GM19043 (cell line): Measurements from ENCODE around the gene TMEM163.
"Not testable (repeated sequence)": the region's sequence is repeated elsewhere in the genome, so short reads cannot be mapped to it uniquely, and the experiment has no call there.

Experiments used
- ATAC-seq: cut with Tn5 transposase; IDR thresholded peaks from one replicate; pipeline ENCODE4 v1.9.1; 2021; ENCODE audit warnings: low read depth; ENCODE audit not compliant: unreplicated experiment

Gene TMEM163

DNA sequence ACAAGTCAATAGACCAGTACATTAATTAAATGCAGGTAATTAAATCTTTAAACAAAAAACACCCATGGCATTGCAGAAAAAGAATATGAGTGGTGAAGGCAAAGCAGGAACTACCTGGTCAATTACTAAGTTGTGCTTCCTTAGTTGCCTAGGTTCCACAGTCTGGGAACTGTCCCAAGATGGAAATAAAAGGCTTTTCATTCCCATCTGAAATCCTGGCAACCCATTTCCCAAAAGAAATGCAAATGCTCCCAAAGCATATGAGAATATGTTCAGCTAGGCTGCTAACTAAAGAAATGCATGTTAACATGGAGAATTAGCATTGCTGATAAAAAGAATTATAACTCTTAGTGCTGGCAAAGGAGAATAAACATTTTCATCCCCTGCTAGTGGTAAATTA is 177.8 kb downstream of the TMEM163 start:
- no peak for ATAC-seq

DNA sequence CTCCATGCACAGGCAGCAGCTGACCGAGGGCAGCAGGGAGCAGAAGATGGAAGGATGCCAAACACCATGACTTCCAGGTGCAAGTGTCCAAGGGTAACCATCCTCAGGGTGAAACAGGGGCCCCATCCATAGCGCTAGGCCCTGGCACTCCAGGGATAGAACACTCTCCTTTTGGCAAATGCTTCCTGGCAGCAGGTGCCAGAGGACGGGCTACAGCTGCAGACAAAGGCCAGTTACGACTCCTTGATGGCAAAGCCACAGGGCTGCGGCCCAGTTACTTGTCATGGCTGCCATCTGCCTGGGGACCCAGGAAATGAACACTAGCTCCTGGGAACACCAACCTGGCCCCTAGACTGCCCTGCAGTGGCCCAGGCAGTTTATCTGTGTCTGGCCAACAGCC is 178.8 kb downstream of the TMEM163 start:
- ATAC-seq, result no peak

DNA sequence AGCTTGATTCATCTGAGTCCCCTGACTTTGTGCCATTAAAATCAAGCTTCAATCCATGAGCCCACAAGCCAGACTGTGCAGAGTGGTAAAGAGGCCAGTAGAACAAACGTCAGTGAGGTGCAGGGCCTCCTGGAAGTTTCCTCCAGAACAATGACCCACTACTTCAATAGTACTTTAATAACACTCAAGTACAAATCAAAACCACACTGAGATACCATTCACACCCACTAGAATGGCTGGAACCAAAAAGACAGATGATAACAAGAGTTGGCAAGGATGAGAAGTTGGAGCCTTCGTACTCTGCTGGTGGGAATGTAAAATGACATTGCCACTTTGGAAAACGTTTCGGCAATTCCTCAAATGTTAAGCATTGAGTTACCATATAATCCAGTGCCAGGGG is 181.1 kb downstream of the TMEM163 start:
- ATAC-seq, result no peak

DNA sequence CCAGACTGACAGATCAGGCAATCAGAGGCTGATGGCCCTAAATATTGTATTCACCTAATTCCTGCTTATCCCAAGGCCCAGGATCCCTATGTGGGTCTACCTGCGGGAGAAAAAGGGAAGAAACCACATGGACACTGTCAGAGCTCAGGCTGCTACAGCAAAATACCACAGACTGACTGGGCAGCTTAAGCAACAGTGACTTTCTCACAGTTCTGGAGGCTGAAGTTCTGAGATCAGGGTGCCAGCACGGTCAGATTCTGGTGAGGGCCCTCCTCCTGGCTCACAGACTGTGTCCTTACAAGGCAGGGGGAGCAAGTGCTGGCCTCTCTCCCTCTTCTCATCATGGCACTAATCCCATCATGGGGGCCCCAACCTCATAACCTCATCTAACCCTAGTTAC is 181.7 kb downstream of the TMEM163 start:
- ATAC-seq, result no peak

DNA sequence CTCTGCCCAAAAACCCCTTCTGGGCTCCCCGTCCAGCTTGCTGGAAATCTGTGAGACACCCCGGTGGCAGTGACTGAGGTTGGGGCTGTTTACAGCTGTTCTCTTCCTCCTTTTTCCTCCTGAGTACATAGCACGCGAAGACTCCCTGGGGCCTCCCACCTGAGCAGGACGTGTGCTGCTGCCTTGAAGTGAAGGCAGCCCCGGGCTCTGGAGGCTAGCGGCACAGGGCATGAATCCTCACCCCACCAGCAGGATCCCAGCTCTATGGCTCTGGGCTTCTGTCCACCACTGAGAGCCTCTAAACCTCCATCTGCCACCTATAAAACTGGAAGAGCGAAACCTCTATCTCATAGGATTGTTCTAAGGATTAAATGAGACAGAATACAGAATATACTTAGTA is 182.5 kb downstream of the TMEM163 start:
- ATAC-seq, result no peak

DNA sequence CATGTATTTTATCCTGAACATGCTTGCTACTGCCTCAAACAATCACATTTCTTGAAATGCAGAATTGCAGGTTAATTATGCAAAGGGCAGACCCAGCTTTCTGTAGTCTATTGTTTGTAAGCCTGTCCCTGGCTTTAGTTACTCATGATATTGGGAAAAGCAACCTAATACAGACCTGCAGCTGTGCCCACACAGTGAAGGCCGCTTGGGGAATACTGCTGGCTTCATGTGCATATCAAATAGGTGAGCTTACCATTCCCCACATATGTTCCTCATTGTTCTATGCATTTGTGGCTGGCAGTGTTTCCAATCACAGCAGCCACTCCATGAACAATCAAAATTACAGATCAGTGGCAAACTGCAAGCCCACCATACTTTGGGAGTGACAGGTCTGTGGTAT is 186.3 kb downstream of the TMEM163 start:
- ATAC-seq, result no peak

DNA sequence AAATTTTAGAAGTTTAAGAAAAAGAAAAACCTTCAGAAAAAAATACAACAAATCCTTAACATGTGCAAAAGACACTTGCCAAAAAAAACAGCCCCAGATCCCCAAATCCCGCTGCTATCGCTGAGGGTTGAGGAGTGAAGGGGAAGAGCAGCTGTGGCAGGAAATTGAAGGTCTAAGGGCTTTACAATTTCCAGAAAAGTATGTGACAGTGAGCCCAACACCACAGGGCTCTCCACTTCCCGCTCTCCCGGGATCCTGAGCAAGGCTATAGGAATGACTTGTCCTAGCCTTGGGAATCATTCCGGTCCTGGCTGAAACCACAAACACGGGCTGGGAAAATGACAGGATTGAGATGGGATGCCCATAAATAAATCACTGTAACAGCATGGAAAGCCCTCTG is 191.4 kb downstream of the TMEM163 start:
- no peak for ATAC-seq

DNA sequence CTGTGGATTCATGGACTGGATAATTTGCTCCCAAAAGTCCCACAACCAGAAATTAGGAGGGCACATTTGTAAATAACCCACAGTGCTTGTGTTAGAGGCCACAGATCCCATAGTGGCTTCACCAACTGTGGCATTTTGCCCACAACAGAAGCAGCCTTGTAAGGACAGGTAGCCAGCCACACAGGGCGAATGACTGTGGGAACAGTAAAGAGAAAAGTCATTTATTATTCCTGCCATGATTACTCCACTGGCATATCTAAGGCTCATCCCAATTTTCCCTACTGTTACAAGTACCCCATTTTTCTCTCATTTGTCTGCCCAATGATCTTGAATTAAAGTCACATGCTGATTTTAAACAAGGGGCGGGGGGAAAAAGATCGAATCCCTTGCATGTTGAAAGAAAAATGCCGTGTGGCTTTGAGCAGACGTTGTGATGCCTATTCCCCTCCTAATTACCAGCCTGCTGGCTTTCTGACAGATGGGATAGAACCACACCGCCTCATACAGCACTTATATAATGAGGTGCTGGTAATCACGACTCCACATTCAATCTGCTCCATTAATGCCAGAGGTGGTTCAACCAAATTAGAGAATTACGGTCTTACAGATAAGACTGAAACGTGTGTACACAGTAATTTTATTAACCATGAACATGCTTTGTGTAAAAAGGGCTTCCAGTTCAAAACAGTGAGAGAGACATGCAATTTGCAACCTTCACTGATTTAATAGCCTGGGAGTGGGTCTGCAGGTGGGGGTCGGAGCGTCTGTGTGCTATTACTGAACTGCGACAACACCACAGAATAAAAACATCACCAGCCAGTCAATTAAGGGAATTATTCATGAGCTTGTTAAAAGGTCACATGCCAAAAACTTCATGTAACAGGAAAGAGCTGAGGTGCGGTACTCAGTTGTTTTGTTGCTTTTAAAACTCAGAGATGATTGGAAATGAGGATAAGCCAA is 196.0 kb downstream of the TMEM163 start:
- no peak for ATAC-seq

DNA sequence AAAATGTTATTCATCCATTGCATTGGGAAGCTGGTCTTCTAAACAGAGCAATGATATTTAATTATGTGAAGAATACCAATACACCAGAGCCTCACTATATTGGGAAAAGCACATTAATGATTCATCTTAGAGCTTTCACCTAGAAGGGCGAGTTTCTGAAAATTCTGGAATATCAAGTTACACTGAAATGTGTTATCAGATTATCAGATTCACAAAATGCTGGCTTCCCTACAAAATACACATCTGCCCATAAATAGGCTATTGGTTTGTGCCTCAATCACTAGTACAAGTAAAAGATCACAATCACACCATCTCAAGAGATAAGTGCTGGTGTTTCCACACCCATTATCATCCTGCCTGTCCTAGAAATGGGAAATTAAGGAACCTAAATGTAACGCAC is 200.7 kb downstream of the TMEM163 start:
- no peak for ATAC-seq

DNA sequence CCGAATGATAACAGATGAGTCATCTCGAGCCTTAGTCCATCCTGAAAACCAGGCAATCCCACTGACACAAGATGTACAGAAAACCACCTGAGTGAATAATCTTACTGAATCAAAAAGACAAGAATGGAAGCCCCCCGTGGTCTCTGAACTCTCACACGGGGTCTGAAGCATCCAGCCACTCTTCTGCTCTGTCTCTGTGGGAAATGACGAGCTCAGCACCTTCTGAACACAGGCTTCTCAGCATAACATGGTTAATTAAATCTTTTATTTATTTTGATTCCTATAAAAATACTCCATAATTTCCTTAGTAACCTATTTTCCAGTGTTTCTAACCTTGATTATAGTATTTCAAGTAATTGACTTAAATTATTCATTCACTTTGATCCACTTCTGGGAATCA is 203.7 kb downstream of the TMEM163 start:
- no peak for ATAC-seq

DNA sequence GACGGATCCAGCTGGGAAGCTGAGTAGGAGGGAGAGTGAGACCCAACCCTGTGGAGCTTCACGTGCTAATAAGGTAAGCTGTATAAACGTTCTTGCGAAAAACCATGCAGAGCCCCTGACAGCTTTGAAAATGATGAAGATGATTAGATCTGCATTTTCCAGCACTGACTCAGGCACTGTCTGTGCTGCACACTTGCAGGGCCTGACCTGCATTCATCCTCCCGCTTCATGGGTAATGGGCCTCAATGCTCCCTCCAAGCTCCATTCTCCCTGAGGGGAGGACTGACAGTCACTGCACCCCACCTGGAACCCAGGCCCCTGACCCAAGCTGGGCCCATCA is 205.4 kb downstream of the TMEM163 start:
- ATAC-seq, result no peak

DNA sequence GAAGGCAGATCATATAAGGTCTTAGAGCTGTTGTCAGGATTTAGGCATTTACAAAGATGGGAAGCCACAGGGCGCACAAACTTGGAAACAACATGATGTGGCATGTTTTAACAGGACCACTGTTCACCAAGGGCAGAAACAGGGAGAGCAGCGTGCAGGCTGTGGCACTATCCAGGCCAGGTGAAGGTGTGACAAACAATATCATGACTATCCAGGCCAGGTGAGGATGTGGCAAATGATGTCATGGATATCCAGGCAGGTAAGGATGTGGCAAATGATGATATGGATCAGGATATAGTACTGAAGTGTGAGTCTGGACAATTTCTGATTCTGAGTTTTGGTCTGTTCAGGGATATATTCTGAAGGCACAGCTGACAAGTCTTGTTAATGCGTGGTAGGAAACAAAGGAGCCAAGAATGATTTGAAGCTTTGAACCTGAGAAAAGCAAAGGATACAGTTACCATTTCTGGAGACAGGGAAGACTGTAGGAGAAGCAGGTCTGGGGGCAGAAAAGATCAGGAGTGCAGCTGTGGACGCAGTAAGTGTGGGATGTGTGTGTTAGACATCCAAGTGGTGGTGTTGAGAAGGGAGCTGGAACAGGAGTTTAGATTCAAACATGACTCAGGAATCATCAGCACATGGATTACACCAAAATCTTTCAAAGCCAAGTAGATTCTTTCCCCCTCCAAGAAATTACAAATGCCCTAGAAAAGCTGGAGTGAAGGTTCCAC is 205.9 kb downstream of the TMEM163 start:
- no peak for ATAC-seq

DNA sequence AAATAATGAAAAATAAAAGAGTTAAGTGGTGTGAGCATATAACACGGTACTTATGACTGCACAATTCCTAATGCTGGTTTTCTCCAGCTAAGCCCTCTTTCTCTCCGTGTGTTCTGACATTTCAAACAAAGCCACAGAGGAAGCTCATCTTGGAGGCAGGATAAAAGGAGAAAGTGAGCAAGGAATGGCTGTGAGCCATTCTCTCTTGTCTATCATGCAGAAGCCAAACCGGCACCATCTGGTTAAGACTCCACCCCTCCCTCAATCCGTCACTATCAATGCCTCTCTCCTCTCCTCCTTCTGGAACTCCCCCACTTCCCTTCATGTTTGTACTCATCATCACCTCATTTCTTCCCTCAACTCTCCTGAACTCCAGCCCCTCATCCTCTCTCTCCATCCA is 210.4 kb downstream of the TMEM163 start:
- ATAC-seq, result no peak

DNA sequence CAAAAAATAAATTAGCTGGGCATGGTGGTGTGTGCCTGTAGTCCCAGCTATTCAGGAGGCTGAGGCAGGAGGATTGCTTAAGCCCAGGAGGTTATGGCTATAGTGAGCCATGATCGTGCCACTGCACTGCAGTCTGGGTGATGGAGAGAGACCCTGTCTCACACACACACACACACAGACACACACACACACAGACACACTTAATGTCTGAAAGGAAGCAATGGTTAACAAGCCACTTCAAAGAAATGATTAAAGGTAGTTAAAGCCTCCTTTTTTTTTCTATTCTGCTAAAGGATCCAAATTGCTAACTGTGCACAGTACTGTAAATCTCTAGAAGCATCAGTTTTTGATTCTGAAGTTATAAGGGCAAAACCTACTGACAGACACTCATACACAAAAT is 211.1 kb downstream of the TMEM163 start:
- no peak for ATAC-seq

DNA sequence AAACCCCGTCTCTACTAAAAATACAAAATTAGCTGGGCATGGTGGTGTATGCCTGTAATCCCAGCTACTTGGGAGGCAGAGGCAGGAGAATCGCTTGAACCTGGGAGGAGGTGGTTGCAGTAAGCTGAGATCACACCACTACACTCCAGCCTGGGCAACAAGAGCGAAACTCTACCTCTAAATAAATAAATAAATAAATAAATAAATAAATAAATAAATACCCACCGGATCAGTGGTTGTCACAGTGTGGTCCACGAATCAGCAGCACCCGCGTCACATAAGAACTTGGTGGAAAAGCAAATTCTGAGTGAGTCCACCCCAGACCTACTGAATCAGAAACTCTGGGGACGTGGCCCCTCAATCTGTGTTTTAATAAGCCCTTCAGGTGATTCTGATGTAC is 211.6 kb downstream of the TMEM163 start:
- ATAC-seq, result not testable (repeated sequence)

DNA sequence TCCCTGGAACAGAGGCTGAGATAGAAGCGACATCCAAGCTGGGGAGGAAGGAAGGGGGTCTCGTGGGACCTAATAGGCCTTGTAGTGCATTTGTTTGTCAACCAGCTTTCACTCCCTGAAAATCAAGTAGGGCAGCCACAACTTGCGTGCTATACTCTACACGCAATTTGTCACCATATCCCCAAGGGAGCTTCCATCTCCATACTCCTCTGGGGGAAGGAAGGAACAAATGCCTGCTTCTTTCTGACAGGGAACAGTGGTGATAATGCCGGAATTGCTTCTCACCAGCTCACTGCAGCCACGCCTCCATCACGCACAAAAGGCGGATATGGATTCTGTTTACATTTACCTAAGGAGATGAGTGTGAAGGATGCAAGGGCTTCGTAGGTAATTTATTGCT is 213.4 kb downstream of the TMEM163 start:
- ATAC-seq, result no peak

DNA sequence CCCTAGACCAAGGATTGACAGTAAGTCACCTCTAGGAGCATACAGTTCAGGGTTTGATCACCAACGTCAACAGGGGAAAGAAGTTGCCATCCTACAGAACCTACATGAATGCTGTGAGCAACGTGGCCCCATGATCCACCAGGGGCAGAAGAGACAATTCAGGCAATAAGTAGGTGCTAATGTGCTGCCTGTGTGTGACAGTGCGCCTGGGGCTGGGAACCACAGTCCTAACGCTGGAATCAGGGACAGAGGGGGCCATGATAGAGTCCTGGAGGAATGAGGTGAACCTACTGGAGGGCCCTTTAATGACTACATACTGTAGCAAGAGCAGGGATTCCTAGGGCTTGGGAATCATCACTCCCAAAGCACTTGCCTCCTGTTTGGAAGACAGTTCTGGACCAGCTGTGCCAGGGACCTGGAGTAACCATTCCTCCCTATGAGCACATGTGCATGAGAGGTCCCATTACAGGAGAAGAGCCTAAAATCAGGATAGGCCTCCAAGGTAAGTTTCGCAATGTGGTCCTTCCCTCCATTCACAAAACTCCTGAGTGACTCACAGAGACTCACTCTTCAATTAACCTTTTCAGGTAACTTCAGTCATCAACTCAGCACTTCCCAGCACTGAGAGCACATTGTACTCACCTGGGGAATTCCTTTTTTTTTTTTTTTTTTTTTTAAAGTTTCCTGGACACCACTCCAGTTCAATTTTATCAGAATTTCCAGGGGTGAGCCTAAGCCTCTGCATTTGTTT is 214.0 kb downstream of the TMEM163 start:
- no peak for ATAC-seq

DNA sequence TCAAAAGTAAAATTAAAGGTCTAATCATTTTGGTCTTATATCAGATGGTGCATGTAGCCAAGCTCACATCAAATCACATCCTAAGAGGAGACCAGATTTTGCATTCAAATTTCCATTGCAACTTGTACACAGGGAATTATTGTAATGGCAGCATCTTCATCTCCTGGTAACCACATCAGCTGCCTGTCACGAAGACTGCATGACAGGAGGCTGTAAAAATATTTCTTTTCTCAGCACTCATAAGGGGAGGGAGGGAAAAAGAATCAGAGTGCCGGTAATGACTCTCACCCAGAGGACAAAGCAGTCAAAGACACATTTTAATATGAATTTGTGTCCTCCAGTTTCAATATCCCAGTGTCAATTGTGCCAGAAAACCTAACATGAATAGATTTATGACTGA is 216.7 kb downstream of the TMEM163 start:
- ATAC-seq, result no peak

DNA sequence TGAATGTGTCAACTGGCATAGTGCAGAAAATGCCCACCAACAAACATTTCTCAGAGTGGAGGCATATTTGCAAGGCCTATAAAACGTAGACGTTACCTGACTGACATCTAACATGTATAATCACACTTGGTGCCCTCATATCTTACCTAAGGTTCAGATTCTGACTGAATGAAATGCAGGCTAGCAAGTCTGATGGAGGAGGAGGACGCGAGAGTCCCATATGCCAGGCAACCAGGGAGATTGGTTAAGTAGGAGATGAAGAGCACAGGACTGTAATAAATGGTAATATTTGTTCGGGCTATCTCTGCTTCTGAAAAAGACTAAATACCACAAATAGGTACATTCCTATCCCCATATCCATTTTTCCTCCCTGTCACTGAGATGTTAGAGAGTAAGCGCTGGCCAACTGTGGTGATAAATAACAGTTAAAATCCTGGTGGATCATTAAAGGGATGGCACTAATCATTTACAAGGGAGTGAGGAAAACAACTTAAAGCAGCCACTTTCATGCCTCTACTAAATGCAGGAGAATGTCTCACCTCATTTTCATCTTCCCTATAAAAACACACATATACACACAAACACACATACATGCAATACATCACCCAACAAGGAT is 217.2 kb downstream of the TMEM163 start:
- no peak for ATAC-seq

DNA sequence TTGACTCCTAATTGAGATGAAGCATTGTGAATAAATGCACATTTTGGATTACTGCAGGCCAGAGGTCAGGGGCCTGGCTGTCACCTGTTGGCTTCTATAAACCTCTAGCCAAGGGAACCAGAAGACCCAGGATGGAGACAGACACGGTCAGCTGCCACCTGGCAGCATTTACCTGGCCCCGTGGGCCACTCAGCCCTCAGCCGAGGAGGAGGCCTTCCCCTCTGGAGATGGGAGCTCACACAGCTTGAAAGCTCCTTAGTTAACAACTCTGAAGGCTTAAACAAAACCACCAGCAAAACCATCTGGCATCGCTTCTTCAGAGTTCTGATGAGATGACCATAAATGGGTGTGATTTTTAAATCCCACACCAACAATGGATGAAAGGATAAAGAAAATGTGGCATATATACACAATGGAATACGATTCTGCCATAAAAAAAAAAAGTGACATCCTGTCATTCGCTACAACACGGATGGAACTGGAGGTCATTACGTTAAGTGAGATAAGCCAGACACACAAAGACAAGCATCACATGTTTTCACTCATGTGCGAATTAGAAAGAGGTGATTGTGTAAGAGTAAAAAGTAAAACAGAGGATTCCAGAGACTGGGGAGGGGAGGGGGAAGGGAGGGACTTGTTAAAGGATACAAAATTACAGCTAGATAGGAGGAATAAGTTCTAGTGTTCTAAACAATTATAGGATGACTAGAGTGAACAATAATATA is 218.4 kb downstream of the TMEM163 start:
- ATAC-seq, result no peak
